ENCODE results near the gene NUP210.

Gene NUP210

DNA sequence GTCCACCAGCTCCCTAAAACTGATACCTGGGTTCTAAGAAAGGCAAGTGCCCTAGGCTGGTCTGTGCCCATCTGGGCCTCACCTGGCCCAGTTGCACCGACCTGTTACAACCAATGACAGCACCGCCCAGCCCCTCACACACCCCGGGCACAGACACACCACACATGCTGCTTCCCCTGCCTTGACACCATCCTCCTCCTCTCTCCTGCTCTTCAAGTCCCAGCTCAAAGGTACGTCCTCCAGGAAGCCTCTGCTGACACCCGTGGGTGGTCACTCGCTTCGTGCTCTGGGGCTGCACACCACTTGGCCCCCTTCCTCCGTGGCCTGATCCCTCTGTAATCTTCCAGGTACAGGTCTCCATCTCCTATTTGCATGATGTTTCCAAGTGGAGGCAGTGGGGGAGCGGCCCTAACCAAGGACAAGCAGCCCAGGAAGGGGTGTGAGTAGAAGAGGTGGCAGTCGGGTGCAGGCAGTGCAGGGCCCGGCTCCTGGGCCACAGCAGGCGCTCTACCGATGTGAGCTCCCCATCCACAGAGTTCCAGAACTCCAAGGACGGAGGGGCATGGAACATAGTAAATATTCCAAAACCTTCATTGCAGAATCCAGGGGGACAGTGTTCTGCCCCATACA lies 144.6 kb downstream of the NUP210 start:
- DNase-seq (ENCODE audit: low read depth in 2 of 2) = no peak

DNA sequence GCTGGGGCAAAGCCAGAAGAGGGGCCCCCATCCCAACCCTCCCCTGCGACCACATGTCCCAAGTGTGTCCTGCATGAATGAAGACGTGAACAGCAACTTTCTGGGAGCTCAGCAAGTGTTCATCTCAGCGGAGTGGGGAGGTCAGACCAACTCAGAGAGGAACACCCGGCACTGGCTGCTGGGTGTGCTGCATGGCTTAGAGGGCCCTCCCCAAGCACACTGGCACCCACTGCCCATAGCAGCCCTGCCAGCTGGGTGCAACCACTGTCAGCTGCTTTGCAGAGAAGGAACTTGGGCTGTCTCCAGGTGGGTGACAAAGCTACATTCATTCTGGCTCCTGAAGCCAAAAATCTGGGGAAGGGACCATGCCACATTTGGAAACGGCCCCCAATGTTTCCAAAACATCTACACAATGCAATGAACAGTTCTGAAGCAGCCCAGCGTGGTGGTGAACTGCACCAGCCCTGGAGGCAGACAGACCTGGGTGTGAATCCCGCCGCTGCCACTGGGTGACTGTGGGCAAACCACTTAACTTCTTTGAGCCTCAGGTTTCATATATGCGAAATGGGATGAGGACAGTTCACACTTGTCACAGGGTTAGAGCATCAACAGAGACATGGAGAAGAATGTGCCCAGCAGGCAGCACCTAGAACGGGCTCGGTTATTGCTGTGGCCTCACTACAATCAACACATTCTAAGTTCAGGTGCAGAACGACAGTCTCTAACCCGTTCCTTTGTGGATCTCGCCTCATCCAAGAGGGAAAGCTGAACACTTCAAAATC lies 145.4 kb downstream of the NUP210 start:
- DNase-seq (ENCODE audit: low read depth in 2 of 2) = no peak

DNA sequence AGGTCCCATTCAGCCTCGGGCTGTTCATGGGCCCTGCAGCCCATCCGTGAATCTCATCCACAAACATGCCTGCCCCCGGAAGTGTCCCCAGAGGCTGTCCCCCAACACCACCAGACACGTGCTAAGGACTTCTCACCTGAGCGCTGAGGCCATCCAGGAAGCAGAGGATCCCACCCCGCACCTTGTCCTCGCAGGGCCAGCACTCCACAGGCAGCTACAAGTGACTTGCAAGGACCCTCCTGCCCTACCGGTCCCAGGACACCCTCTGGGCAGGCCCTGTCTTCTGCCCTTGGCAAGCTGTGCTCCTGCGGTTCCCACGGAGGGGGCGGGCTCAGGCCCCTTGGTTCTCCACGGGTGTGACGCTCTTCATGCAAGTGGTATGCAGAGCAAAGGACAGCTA lies 146.0 kb downstream of the NUP210 start:
- no peak for DNase-seq (ENCODE audit: low read depth in 2 of 2)

DNA sequence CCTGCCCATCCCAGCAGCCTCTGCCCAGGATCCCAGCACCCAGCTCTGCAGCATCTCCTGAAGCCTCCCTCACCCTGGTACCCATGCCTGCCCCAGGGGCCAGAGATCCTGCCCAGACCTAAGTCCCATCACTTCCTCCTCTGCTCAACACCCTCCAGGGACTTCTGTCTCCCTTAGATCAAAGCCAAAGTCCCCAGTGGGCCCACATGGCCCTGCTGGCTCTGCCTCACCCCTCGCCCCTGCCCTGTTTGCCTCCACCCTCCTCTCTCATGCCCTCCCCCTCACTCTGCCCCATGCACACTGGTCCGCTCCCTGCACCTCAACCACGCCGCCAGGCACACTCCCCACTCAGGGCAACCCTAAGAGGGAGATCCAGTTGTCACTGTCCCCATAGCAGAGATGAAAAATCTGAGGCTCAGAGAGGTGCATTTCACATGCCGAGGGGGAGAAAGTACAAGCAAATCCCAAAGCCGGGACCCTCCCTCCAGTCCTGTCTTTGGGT lies 146.5 kb downstream of the NUP210 start:
- DNase-seq (ENCODE audit: low read depth in 2 of 2) = no peak

DNA sequence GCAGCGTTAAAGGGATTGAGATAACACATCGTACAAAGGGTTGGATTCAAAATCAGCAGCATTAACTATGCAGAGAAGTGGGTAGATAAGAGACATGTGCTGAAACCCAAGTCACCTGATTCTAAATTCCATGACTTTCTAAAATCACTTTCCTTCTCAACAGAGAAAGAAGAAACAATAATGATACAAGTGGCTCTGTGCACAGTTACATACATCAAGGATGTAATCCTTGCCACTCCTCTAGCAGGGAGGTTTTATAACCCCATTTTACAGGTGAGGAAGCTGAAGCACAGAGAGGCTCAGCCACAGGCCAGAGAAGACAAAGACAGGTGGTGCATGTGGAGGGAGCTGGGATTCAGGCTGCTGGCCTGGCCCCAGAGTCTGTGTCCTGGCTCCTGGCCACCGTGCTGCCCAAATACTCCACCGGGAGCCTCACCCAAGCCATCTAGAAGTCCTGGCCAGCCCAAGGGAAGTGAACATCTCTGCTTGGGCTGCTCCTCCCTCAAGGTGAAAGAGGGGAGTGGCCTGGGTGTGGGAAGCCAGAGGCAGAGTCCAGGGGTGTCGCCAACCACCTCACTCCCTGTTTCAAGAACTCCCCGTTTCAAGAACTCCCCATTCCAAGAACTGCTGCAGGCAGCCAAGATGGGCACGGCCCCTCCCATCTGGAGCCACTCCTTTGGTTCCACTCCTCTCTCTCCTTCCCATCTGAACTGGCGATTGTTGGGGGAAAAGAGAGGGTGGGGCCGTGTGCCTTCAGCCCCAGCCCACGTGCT lies 147.1 kb downstream of the NUP210 start:
- DNase-seq (ENCODE audit: low read depth in 2 of 2) = no peak

DNA sequence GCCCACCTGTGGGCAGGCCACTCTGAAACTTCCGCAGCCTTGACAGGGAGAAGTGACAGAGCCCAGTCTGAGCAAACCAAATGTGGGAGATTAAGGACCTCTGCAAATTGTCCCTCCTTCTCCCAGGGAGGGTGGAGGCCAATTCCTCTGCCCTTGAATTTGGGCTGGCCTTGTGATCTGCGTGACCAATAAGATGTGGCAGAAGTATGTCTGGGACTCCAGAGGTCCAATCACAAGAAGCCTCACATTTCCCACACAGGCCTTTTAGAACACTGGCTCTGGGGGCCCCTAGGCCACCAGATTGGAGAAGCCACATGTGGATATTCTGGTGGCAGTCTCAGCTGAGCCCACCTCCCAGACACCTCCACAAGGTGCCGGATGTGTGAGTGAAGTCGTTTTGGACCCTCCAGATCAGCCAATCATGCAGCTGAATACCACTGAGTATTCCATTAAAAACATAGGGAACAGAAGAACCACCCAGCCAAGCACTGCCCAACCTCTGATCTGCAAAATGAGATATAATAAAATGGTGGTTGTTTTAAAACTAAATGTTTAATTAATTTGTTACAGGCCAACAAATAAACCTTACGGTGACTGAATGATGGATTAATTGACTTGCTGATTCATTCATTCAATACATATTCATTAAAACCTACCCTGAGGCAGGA lies 150.3 kb downstream of the NUP210 start:
- DNase-seq (ENCODE audit: low read depth in 2 of 2) = no peak

DNA sequence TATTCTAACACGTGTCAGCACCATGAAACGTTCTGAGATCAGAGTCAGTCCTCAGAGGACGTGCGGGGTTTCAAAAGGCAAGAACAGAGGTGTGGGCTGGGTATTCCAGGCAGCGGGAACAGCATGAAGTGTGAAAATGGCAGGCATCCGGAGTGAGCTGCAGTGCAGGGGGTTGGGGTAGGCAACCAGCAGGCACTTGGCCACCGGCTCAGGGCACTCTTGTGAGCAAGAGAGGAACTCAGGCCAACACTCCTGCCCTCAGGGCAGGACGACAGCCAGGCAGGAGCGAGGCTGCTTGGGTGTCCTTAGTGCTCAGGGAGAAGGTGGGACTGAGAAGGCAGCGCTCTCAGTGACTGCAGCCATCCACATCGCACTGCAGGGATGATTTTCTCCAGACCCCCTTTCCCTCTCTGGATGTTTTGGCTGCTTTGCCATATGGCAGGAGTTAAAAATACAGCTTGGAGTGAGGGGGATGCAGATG lies 151.1 kb downstream of the NUP210 start:
- no peak for DNase-seq (ENCODE audit: low read depth in 2 of 2)

DNA sequence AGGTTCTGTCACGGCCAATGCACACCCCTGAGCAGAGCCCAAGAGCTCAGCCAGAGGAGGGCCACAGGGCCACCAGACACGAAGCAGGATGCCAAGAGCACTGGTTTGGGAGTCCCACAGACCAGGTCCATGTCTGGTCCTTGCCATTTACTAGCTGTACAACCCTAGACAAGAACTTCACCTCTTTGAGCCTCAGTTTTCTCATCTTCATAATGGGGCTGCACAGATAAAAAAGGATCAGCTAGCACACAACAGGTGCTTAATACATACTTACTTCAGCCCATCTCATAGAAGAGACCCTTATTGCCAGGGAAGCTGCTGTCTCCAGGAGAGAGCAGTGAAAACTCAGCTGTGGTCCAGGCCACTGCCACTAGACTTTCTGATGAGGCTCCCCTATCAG lies 152.0 kb downstream of the NUP210 start:
- no peak for DNase-seq (ENCODE audit: low read depth in 2 of 2)

DNA sequence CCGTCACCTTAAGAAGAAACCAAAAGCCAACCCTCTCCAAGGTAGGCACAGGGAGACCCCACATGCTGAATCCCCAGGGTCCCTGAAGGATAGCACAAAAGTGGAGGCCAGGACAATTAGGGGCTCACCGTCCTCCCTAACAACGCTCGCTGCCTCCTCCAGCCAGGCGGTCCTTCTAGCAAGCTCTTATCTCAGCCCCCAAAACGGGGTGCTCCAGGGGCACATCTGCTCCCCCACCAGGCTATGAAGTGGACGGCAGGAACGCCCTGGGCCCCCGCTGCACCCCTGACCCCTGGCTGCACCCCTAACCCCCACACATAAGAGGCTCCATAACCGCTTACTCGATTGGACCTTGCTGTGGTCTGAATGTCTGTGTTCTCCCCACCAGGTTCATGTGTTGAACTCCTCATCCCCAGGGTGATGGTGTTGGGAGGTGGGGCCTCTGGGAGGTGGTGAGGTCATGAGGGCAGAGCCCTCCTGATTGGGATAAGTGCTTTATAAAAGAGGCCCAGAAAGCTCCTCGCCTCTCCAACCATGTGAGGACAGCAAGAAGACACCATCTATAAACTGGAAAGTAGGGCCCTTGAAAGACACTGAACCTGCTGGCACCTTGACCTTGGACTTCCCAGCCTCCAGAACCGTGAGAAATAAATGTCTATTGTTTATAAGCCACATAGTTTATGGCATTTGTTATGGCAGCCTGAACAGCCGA lies 153.3 kb downstream of the NUP210 start:
- DNase-seq (ENCODE audit: low read depth in 2 of 2) = no peak
